HG02678 (cell line): ENCODE measurements around the gene STN1.
"Not testable (repeated sequence)": the region's sequence is repeated elsewhere in the genome, so short reads cannot be mapped to it uniquely, and the experiment has no call there.

Experiments used
- ATAC-seq: cut with Tn5 transposase; IDR thresholded peaks from one replicate; pipeline ENCODE4 v1.9.1; 2021; ENCODE audit warnings: mild to moderate bottlenecking, moderate library complexity; ENCODE audit not compliant: unreplicated experiment

The STN1 gene

DNA sequence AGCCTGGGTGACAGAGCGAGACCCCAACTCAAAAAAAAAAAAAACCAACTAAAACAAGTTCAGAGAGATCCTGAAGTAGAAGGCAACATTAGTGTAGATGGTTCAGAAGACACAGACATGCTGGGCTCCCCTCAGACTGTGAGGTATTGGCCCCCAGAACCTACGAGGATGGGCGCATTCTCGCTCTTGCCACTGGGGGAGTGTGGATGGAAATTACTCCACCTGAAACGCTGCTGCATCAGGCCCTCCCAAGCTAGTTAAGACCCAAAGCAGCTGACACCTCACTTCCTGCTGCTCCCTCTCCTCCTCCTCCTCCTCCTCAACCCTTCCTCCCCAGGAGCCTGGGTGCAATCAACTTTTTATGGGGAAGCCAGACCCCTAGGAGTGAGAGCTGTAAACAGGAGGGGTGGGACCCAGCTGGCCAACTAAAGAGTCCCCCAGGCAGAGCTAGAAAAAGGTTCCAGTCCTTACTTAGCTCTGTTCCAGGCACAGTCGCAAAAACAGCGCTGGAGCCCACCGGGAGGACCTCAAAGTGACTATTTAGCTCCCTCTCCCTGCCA, 70.0 kb downstream of the STN1 start:
- no peak for ATAC-seq

DNA sequence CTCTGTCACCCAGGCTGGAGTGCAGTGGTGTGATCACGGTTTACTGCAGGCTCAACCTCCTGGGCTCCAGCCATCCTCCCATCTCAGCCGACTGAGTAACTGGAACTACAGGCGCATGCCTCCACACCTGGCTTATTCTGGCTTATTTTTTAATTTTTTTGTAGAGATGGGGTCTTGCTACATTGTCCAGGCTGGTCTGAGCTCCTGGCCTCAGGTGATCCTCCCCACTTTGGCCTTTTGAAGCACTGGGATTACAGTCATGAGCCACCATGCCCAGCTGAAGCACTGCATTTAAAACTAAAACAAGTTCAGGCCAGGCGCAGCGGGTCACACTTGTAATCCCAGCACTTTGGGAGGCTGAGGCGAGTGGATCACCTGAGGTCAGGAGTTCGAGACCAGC, 70.6 kb downstream of the STN1 start:
- ATAC-seq: no peak

DNA sequence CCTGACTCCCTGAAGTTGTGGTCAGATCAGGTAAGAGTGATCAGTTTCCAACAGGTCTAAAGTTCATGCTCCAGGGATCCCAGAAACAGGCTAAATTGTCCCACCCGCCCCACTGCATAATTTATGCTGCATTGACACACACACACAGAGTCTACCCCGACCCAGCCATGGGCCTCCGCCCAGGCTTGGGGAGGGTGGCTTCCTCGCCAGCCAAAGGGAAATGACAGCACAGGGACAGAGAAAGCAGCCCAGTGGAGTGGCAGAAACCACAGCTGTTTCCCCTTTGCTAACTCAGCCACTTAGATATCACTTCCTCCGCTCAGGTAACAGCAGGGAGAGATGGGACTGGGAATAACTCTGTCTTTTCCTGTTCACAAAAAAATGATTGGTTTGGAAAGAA, 72.0 kb downstream of the STN1 start:
- ATAC-seq: no peak

DNA sequence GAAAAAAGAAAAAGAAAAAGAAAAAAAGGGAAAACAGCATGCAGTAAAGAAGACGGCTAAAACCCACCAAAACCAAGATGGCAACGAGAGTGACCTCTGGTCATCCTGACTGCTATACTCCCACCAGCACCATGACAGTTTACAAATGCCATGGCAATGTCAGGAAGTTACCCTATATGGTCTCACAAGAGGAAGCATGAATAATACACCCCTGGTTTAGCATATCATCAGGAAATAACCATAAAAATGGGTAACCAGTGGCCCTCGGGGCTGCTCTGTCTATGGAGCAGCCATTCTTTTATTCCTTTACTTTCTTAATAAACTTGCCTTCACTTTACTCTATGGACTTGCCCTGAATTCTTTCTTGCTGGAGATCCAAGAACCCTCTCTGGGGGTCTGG, 72.6 kb downstream of the STN1 start:
- not testable (repeated sequence) for ATAC-seq

DNA sequence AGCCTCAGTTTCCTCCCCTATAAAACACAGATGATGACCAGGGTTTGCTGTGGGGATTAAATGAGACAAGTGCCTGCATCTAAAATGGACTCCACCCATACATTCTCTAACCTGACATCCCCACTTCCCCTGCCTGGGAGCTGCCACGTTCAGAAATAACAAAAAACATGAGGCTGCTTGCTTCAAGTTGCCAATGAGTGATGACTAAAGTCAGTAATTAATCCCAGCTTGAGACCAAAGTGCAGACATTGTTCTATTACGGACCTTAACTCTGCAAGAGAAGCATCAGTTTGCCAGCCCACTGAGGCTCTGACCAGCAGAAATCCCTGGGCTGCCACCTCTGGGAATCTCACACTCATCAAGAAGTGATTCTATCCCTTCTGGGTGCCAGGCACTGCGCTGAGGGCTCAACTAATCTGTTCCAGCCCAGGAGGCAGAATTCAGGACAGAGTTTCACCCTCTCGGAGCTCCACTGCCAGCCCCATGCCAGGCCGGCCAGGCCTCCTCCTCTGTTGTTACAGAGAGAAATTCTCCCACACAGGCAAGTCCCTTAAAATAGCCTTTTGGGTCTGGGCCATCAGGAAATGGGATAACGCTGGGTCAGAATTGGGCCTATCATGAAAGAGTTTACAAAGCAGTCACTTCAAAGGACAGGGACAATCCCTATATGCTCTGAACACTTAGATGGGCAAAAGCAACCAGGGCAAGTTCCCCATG, 74.0 kb downstream of the STN1 start:
- ATAC-seq: no peak

DNA sequence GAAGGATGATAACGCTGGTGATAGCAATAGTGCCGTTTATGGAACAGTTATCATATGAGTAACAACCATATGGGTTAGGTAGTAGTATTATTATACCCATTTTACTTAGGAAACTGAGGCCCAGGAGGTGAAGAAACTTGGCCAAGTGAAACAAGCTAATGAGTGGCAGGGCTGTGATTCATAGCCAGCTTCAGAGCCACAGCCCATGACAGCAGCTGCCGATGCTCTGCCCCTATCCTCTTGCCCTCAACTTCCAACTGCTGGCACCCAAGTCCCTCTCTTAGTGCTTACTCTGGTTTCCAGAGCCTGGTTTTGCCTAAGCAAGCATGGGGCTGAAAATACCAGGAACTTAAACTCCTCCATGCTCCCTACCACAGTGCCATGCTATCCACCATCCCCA, 74.9 kb downstream of the STN1 start:
- no peak for ATAC-seq

DNA sequence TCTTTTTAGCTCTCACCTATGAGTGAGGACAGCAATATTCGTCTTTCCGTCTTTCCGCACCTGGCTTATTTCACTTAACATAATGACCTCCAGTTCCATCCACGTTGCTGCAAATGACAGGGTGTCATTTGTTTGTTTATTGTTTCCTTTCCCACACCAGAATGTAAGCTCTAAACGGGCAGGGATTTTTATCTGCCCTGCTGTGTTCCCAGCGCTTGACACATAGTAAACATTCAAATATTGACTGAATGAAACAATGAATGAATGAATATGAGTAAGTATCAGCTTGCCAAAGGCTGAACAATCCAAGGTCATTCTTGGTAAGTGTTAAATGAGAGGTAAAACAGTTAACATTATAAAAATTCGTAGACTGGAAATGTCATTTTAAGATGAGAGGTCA, 75.4 kb downstream of the STN1 start:
- no peak for ATAC-seq

DNA sequence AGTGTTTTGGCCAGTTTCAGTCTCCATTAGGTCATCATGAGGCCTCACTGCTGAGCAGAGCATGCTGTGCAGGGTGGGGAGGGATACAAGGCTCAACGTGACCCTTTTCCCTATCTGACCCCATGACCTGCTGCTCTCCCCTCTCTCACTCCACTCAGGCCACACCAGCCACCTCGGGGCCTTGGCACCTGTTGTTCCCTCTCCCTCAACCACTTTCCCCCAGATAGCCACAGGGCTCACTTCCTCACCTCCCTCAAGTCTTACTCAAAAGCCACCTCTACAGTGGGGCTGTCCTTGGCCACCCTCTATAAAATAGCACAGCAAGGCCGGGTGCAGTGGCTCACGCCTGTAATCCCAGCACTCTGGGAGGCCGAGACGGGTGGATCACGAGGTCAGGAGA, 76.5 kb downstream of the STN1 start:
- ATAC-seq: no peak

DNA sequence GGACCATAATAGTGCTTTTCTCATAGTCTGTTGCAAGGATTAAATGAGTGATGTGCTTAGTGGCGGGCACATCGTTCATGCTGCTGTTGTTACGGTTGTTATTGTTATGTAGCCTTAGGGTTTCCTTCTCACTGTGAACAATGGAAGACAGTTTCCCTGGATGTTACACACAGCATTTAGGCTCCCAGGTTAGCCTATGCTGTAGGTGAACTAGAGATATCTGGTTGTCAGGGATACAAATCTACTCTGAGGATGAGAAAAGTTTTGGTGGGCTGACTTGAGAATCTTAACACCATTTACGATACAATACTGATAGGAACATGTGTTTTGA, 77.3 kb downstream of the STN1 start:
- no peak for ATAC-seq

DNA sequence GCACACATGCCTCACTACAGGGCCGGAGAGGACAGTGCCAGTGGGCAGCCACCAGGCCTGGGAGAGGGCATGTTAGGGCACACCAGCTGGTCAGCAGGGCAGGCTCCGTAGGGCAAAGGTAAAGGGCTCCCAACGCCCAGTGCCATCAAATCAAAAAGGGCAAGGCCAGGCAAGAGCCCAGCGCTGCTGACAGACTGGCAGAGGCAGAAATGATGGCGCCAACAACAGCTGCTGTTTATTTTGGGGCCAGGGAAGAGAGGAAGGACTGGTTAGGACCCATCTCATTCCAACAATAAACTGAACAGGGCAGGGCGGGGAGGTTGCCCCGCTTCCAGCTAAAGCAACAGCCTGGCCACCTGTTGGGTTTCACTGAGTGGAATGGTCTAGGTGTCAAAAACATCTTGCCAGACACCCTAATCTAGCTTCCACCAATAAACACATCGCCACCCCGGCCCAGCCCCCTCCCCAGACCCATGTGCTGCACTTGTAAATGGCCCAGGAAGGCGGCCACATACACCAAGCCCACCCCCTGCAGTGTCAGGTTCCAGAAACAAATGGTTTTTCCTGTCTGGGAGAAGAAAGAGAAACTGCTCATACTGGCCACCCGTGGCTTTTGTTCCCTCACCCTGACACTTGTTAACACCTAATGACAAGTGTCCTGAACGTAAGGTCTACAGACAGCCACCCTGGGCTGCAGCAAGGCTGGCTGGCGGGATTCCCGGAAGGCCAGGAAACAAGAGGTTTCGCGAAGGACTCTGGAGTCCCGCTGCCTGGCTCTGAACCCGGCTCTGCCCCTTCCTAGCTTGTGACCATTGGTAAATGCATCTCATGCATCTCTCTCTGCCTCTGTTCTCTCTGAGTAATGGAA, 77.9 kb downstream of the STN1 start:
- ATAC-seq: no peak

DNA sequence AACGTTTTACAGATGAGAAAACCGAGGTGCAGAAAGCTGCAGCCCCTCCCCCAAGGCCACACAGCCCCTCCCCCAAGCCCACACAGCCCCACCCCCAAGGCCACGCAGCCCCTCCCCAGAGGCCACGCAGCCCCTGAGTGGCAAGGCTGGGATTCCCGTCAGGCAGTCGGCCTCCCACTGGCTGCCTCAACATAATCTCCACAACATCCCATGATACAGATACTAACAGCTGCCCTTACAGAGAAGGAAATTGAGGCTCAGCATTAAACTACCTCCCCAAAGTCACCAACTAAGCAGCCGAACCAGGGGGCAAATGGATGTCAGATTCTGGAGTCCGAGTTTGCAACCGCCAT, 78.5 kb downstream of the STN1 start:
- ATAC-seq: no peak

DNA sequence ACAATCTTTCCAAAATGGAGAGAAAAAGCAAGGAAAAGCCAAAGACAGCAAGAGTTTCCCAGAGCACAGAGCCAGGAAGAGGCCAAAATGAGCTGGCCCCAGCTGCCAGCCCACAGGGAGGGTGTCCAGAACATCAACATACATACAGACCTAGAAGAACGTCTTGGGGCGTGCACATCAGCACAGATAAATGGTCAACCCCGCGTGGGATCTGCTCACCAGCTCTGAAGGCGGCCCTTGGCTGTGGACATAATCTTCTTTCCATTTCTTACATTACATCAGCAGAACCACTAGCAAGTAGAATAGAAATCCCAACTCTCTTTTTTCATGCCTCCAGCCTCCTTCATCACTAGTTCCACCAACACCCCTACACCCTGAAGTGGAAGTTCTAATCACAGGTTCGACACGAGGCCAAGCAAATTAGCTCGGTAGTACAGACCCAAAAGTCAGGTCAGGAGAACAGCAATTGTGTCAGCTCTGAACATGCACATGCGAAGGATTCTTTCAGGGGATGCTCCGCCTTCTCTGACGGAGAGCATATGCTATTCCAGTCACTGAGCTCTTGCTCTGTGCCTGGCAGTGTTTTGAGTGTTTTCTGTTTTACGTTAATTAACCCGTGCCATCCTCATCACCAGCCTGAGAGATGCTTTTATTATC, 79.0 kb downstream of the STN1 start:
- ATAC-seq: no peak

DNA sequence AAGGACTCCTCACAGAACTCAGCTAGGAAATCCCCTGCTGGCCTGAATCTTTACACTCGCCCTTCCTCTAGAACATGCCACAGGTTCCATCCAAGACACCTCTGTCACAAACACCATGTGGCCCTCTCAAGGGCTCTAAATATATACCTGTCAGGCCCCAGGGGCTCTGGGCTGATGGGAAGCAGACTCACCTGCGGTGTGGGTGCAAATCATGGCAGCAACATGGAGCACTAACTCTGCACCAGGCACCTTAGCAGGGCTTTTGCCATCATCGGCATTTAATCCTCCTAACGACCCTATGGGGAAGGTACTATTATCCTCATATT, 80.0 kb downstream of the STN1 start:
- no peak for ATAC-seq

DNA sequence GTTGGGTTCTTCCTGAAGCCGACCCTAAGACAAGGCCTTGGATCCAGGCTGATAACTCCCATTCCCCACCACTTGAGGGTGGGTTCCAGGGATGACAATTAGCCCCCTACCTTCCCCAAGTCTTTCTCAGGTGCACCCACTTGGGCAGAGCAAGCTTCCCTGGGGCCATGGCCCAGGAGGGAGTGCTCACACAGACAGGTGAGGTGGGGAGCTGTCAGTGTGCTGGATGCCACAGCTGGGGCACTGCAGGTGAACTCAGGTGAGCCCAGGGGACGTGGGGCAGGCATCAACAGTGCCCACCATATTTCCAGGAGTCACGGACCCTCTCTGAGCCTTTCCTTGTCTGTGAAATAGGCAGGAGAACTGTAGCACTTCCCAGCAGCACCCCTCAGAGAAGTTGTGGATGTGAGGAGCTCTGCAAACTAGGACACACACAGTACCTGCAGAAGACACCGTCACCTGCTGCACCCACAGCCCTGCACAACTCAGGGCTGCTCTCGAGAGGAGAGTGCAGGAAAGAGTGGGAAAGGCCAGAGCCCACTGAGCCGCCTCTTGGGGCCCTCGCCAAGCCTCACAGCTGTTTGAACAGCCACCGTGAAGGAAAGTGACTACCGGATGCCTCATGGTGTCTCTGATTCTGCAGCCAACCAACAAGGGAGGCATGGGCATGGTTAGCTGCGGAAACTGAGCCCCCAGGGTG, 80.5 kb downstream of the STN1 start:
- no peak for ATAC-seq

DNA sequence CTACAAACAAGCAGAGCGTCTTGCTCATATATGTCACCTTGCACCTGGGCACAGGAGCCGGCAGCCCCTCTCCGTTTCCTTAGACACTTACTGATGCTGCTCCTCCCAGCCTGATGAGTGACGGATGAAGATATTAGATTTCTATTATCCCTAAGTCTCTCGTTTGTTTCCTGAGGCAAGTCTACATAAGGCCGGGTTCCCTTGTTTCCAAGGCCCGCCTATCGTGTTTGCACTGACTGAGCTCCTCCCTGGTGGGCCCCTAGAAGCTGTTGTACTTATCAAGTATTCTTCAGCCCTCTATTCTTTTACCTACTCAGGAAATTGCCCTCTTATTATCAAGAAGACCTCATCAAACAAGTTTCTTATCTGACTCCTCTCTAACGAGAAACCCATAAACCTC, 81.1 kb downstream of the STN1 start:
- no peak for ATAC-seq

DNA sequence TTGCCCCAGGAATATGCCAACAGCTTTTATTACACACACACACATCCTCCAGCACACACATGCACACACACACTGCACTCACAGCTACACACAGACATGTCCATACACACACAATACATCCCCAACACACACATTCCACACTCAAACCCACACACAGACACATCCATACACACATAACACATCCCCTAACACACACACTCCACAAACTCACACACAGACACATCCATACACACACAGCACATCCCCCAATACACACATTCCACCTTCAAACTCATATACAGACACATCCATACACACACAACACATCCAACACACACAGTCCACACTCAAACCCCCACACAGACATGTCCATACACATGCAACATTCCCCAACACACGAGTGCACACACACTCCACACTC, 81.7 kb downstream of the STN1 start:
- no peak for ATAC-seq

DNA sequence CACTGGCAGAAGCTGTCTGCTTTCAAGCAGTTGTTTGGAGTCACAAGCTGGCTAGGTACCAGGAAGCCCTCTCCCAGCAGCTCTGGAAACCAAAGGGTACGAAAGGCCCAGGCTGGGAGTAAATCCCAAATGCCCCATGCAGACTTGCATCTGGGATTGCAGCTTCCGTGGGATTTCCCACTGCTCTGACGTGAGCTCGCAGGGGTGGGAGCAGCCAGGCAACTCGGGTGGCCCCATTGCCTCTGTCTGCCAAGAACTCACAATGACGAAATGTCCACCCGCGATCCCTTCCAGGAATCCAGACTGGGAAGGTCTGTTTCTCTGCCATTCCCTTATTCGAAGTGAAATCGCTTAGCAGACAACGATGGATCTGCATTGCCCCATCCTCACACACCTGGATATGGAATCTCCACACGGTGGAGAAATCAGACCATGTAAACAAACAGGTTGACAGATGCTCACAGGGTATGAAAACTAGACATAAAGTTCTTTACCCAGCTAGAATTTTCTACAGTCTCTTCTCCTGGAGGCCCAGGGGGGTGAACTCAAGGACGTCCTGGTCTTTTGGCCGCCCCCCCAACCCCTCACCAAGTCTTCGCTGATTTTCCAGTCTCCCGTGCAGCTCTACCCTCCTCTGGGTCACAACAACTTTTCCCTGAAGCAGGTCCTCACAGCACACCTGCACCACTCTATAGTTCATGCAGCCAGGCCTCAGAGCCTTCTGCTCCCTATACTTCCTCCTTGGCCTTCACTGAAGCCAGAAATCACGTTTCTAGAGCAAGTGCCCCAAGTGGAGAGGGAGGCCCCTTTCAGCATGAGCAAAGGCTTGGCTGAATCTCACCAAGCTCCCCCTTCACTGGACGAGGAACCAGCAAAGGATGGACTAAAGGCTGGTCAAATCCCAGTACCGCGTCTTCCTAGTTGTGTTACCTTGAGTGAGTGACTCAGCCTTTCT, 82.6 kb downstream of the STN1 start:
- ATAC-seq: no peak

DNA sequence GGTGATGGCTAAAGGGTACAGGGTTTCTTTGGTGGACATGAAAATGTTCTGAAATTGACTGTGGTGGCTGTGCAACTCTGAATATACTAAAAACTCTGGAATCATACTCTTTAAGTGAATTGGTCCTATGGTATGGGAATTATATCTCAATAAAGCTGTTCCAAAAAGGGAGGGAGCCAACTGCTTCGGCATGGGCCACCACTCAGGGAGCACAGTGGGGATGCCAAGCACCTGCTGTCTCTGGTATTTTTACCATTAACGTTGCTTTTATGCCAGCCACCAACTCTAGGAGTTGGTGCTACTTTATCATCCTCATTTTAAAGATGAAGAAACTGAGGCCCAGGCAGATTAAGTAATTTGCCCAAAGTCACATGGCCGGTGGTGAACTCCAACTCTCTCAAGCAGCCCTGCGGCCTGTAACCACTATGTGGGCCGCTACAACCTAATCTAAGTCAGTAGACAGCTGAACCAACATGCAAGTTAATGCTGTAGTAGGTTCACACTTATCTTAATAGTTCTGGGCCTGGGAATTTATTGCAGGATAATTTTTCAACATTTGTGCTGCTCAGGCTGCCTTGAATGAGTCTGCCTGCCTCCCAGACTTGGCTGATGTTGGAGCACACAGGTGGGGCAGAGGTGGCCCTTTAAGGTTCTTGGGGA, 83.4 kb downstream of the STN1 start:
- no peak for ATAC-seq

DNA sequence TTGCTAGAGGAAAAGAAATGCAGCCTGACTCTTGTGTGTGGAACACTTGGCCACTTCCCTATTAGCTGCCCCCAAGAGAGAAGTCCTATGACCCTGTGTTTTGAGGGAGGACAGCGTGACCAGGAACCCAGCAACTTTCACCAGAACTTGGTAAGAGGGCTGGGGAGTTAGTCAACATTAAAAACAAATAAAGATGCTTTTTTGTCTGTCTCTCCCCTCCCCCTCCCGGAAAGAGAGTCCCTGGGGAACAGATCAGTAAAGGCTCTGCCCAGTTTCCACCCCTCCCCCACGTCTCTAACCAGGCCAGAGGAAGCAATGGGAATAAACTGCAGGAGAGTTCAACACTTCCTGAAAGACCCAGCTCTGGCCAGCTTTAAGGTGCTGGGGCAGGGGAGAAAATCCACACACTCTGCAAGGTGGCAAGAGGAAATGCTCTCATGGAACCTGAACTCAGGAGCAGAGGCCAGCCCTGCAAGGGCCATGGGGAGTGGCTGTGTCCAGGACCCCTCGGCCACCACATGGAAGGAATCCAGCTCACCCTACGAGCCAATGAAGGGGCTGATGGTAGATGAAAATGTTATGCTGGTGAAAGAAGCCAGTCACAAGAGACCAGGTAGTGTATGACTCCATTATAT, 84.1 kb downstream of the STN1 start:
- no peak for ATAC-seq
